Measurements from ENCODE around the gene SLAIN1.
"Not testable (repeated sequence)": the region's sequence is repeated elsewhere in the genome, so short reads cannot be mapped to it uniquely, and the experiment has no call there.

The SLAIN1 gene

GRCh38 chr13:77697217-77698103 lies at the start of gene SLAIN1:
Gene SLAIN1 (plus strand): TSS chr13:77697687. CDS start chr13:77697914, 227 bp downstream.
- H3K36me3 ChIP-seq (ENCODE audit: insufficient read depth), result no peaks in the 10 kb centered on the region
- peak within 1 kb of the TSS; percentile 80 for H3K4me2 ChIP-seq
- peak within 1 kb of the TSS; percentile 65; the same call in 1 of the 2 replicates for H3K9ac ChIP-seq
- TF ChIP-seq CTCF (conservative IDR thresholded peaks at IDR 0.05; ENCODE audit: low read depth, low read length), result no peak
- no peak within 1 kb of the TSS for H3K4me3 ChIP-seq (IDR thresholded peaks at IDR 0.05; ENCODE audit: insufficient read depth, low read depth, low read length)
- H4K20me1 ChIP-seq (ENCODE audit: insufficient read depth), result no peaks in the 10 kb centered on the region
- peaks cover 39% of the 10 kb centered on the region for H3K4me1 ChIP-seq (ENCODE audit: low read depth, poor library complexity, severe bottlenecking)
- H2AFZ ChIP-seq (ENCODE audit: low read depth), result peak within 1 kb of the TSS; percentile 61
- no peaks in the 10 kb centered on the region for H3K27me3 ChIP-seq (ENCODE audit: insufficient read depth, low read depth)
- H3K79me2 ChIP-seq (ENCODE audit: insufficient read depth, low read depth), result peaks cover 35% of the 10 kb centered on the region; the same call in 1 of the 2 replicates
- H3K27ac ChIP-seq, result peak within 1 kb of the TSS; percentile 40; the same call in 1 of the 2 replicates

GRCh38 chr13:77650409-77650808 lies 47.1 kb upstream of the SLAIN1 start:
- Histone ChIP-seq H3K4me3 (IDR thresholded peaks at IDR 0.05; ENCODE audit: insufficient read depth, low read depth, low read length) (no peak overlapping the region), H2AFZ (ENCODE audit: low read depth) (no peak overlapping the region), H3K4me1 (ENCODE audit: low read depth, poor library complexity, severe bottlenecking) (no peaks in the 10 kb centered on the region), H3K79me2 (ENCODE audit: insufficient read depth, low read depth) (no peaks in the 10 kb centered on the region), H3K4me2 (no peak overlapping the region), H4K20me1 (ENCODE audit: insufficient read depth) (no peaks in the 10 kb centered on the region), H3K9ac (no peak overlapping the region), H3K27ac (no peak overlapping the region), H3K36me3 (ENCODE audit: insufficient read depth) (no peaks in the 10 kb centered on the region), H3K27me3 (ENCODE audit: insufficient read depth, low read depth) (no peaks in the 10 kb centered on the region)
- TF ChIP-seq CTCF (conservative IDR thresholded peaks at IDR 0.05; ENCODE audit: low read depth, low read length), result no peak

- Histone ChIP-seq H3K27ac (no peak overlapping the region), H4K20me1 (ENCODE audit: insufficient read depth) (no peaks in the 10 kb centered on the region), H3K79me2 (ENCODE audit: insufficient read depth, low read depth) (no peaks in the 10 kb centered on the region), H3K4me2 (no peak overlapping the region), H3K4me3 (IDR thresholded peaks at IDR 0.05; ENCODE audit: insufficient read depth, low read depth, low read length) (no peak overlapping the region), H3K36me3 (ENCODE audit: insufficient read depth) (no peaks in the 10 kb centered on the region), H2AFZ (ENCODE audit: low read depth) (no peak overlapping the region), H3K27me3 (ENCODE audit: insufficient read depth, low read depth) (no peaks in the 10 kb centered on the region), H3K9ac (no peak overlapping the region), H3K4me1 (ENCODE audit: low read depth, poor library complexity, severe bottlenecking) (no peaks in the 10 kb centered on the region)
- TF ChIP-seq CTCF (conservative IDR thresholded peaks at IDR 0.05; ENCODE audit: low read depth, low read length), result no peak
Measured at GRCh38 chr13:77653301-77653700, 44.2 kb upstream of the SLAIN1 start.

GRCh38 chr13:77660016-77660415 lies 37.5 kb upstream of the SLAIN1 start:
- not testable (repeated sequence) for H3K27me3 ChIP-seq (ENCODE audit: insufficient read depth, low read depth); H3K4me1 ChIP-seq (ENCODE audit: low read depth, poor library complexity, severe bottlenecking); H3K27ac ChIP-seq; H3K4me3 ChIP-seq (IDR thresholded peaks at IDR 0.05; ENCODE audit: insufficient read depth, low read depth, low read length); H2AFZ ChIP-seq (ENCODE audit: low read depth); H4K20me1 ChIP-seq (ENCODE audit: insufficient read depth); H3K4me2 ChIP-seq; H3K79me2 ChIP-seq (ENCODE audit: insufficient read depth, low read depth); H3K9ac ChIP-seq; H3K36me3 ChIP-seq (ENCODE audit: insufficient read depth)

- no peaks in the 10 kb centered on the region for H3K4me1 ChIP-seq (ENCODE audit: low read depth, poor library complexity, severe bottlenecking)
- no peaks in the 10 kb centered on the region for H3K36me3 ChIP-seq (ENCODE audit: insufficient read depth)
- no peaks in the 10 kb centered on the region for H3K27me3 ChIP-seq (ENCODE audit: insufficient read depth, low read depth)
- H3K27ac ChIP-seq, result no peak overlapping the region
- no peak overlapping the region for H2AFZ ChIP-seq (ENCODE audit: low read depth)
- no peak for TF ChIP-seq CTCF (conservative IDR thresholded peaks at IDR 0.05; ENCODE audit: low read depth, low read length)
- H3K4me3 ChIP-seq (IDR thresholded peaks at IDR 0.05; ENCODE audit: insufficient read depth, low read depth, low read length), result no peak overlapping the region
- H3K9ac ChIP-seq, result no peak overlapping the region
- no peak overlapping the region for H3K4me2 ChIP-seq
- H4K20me1 ChIP-seq (ENCODE audit: insufficient read depth), result no peaks in the 10 kb centered on the region
- no peaks in the 10 kb centered on the region for H3K79me2 ChIP-seq (ENCODE audit: insufficient read depth, low read depth)
Measured at GRCh38 chr13:77660841-77661250, 36.6 kb upstream of the SLAIN1 start.

- H3K36me3 ChIP-seq (ENCODE audit: insufficient read depth), result not testable (repeated sequence)
Measured at GRCh38 chr13:77662301-77662700, 35.2 kb upstream of the SLAIN1 start.

GRCh38 chr13:77662831-77663230 lies 34.7 kb upstream of the SLAIN1 start:
- H3K4me3 ChIP-seq (IDR thresholded peaks at IDR 0.05; ENCODE audit: insufficient read depth, low read depth, low read length); H3K27me3 ChIP-seq (ENCODE audit: insufficient read depth, low read depth); H3K9ac ChIP-seq; H3K27ac ChIP-seq; H4K20me1 ChIP-seq (ENCODE audit: insufficient read depth); H3K4me2 ChIP-seq; H3K4me1 ChIP-seq (ENCODE audit: low read depth, poor library complexity, severe bottlenecking); H3K79me2 ChIP-seq (ENCODE audit: insufficient read depth, low read depth); H3K36me3 ChIP-seq (ENCODE audit: insufficient read depth); H2AFZ ChIP-seq (ENCODE audit: low read depth): not testable (repeated sequence)

More at GRCh38 chr13:77662301-77662700, 35.2 kb upstream of the SLAIN1 start:
- H3K79me2 ChIP-seq (ENCODE audit: insufficient read depth, low read depth); H3K4me1 ChIP-seq (ENCODE audit: low read depth, poor library complexity, severe bottlenecking); H3K27ac ChIP-seq; H3K4me3 ChIP-seq (IDR thresholded peaks at IDR 0.05; ENCODE audit: insufficient read depth, low read depth, low read length); H3K9ac ChIP-seq; H3K4me2 ChIP-seq; H2AFZ ChIP-seq (ENCODE audit: low read depth); H4K20me1 ChIP-seq (ENCODE audit: insufficient read depth); H3K27me3 ChIP-seq (ENCODE audit: insufficient read depth, low read depth): not testable (repeated sequence)

Data from KMS-11 (cell line).